ENCODE measurements around the gene F10.

DNA sequence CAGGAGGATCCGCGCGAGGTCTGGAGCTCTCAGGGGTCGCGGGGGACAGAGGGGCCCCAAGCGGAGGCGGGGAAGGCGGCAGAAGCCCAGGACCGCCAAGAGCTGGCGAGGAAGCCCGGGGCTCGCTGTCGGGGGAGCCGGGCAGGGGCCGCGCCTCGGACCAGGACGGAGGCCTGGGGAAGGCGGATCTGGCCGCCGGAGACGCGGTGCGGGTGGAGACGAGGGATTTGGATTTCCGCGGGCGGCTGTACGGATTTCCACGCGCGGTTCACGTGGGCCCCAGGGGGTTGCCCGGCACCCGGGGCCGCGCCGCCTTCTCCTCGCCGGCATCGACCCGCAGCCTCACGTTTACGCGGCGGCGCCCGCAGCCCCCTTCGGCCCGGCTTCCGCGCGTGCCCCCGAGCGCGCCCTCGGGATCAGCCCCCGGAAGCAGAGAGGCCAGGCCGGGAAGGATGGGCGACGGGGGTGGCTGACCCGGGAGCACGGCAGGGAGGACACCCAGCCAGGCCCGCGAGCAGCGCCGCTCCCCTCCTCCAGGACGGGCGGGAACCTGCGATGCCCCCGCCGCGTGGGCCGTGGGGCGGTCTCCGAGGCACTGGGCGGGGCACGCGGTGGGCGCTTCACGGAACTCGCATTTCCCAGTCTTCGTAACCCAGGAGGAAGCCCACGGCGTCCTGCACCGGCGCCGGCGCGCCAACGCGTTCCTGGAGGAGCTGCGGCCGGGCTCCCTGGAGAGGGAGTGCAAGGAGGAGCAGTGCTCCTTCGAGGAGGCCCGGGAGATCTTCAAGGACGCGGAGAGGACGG lies 12.3 kb upstream of the F10 start:
- TF ChIP-seq RAD21 (IDR thresholded peaks at IDR 0.05) (no peak), FOXA1 (IDR thresholded peaks at IDR 0.05) (no peak)
- TF ChIP-seq, protein P1, sequence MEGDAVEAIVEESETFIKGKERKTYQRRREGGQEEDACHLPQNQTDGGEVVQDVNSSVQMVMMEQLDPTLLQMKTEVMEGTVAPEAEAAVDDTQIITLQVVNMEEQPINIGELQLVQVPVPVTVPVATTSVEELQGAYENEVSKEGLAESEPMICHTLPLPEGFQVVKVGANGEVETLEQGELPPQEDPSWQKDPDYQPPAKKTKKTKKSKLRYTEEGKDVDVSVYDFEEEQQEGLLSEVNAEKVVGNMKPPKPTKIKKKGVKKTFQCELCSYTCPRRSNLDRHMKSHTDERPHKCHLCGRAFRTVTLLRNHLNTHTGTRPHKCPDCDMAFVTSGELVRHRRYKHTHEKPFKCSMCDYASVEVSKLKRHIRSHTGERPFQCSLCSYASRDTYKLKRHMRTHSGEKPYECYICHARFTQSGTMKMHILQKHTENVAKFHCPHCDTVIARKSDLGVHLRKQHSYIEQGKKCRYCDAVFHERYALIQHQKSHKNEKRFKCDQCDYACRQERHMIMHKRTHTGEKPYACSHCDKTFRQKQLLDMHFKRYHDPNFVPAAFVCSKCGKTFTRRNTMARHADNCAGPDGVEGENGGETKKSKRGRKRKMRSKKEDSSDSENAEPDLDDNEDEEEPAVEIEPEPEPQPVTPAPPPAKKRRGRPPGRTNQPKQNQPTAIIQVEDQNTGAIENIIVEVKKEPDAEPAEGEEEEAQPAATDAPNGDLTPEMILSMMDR (IDR thresholded peaks at IDR 0.05; ENCODE audit: low read depth, low read length, missing input control), result no peak
- TF ChIP-seq, protein P2, sequence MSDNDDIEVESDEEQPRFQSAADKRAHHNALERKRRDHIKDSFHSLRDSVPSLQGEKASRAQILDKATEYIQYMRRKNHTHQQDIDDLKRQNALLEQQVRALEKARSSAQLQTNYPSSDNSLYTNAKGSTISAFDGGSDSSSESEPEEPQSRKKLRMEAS (IDR thresholded peaks at IDR 0.05), result no peak
